Vagina (tissue), 2 donors: ENCODE results near the gene HMX1. TPM values are rescaled to one million over a fixed set of nuclear protein-coding genes. Genes with fewer than 3 reads are reported as not detected.

ENCODE experiments used
- DNase-seq, 2 donors: peaks; one replicate each; pipeline ENCODE4 v3.0.0-alpha.2; 2017; ENCODE audit errors: extremely low spot score in 2 of 2
- H3K27ac ChIP-seq: fragments of 200-600 bp; sonication (generic); one replicate; pipeline ENCODE4 v1.5.1; 2019
- H3K27me3 ChIP-seq: fragments of 200-600 bp; sonication (generic); one replicate; pipeline ENCODE4 v1.5.1; 2019
- H3K36me3 ChIP-seq, 2 donors: fragments of 200-600 bp; sonication (generic); one replicate each; pipeline ENCODE4 v1.5.1; 2017 to 2019
- H3K4me1 ChIP-seq: fragments of 200-600 bp; sonication (generic); one replicate; pipeline ENCODE4 v1.5.1; 2019
- H3K4me3 ChIP-seq, 2 donors: fragments of 200-600 bp; sonication (generic); 1 replicate in 1 of 2; 2 replicates in 1 of 2; pipeline ENCODE4 v1.5.1; 2016 to 2019
- H3K9me3 ChIP-seq: fragments of 200-600 bp; sonication (generic); one replicate; pipeline ENCODE4 v1.5.1; 2019
- POLR2A ChIP-seq, 2 donors: fragments of 450-650 bp; IDR thresholded peaks; one replicate each; pipeline ENCODE4 v1.6.1; 2017; ENCODE audit warnings: antibody characterized with exemption in 2 of 2, mild to moderate bottlenecking in 2 of 2, moderate library complexity in 2 of 2
- POLR2AphosphoS5 ChIP-seq, 2 donors: sonication (generic); formaldehyde crosslinking; IDR thresholded peaks; one replicate each; pipeline ENCODE4 v1.9.0; 2017; ENCODE audit warnings: antibody characterized with exemption in 2 of 2, mild to moderate bottlenecking in 2 of 2, low read depth in 1 of 2; ENCODE audit not compliant: insufficient read depth in 1 of 2
- intact Hi-C: fragments of 100-400 bp; cut with DNase I; formaldehyde crosslinking; loops from one replicate; pipeline ENCODE4 v1.15.1; 2023
- total RNA-seq: library from RNA; depleted of rRNA; stranded (reverse); fragments of >200 nt; gene quantifications from one replicate; pipeline ENCODE4 v1.2.3, GENCODE V29; 2016
- TF ChIP-seq, protein P1 (sequence below), 3 experiments: fragments of 450-650 bp in 2 of 3; fragments of 200-600 bp in 1 of 3; sonication (generic) in 1 of 3; IDR thresholded peaks; one replicate each; pipeline ENCODE4 v1.5.1; 2017 to 2019; ENCODE audit warnings: antibody characterized with exemption in 3 of 3, mild to moderate bottlenecking in 2 of 3, moderate library complexity in 2 of 3

Gene HMX1
- total RNA-seq, 1 donor from 2014 or later, result not detected

DNA sequence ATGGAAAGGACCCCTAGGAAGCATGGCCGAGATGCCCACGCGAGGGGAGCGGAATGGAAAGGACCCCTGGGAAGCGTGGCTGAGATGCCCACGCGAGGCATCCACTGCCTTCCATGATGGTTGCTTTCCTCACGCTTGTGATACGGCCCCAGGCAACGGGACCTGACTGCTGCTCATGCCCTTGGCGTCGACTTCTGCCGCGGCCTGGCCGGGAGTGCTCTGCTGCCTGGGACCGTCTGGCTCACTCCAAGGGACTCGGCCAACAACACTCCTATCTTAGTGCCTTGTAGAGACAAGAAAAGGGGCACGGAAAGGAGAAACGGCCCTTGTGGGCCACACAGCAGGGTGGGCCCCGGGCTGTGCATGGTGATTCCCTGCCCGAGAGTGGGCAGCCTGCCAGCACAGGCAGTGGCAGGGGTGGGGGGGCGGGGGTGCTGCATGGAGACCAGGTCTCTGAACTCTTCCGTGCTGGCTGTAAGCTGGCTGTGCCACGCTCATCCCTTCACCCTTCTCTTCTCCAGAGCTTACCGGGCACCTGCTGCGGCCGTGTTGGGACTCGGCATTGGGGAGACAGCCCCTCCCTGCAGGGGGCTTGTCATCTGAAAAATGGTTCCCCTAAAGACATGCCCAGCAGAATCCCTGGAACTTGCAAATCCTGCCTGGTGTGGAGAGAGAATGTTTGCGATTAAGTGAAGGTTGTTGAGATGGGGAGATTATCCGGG lies 38.6 kb upstream of the HMX1 start:
- H3K36me3 ChIP-seq, result no peaks in the 10 kb centered on the region
- peak in 1 of 2 donors; percentile 77 for DNase-seq
- no peak overlapping the region for H3K27ac ChIP-seq
- TF ChIP-seq, protein P1, sequence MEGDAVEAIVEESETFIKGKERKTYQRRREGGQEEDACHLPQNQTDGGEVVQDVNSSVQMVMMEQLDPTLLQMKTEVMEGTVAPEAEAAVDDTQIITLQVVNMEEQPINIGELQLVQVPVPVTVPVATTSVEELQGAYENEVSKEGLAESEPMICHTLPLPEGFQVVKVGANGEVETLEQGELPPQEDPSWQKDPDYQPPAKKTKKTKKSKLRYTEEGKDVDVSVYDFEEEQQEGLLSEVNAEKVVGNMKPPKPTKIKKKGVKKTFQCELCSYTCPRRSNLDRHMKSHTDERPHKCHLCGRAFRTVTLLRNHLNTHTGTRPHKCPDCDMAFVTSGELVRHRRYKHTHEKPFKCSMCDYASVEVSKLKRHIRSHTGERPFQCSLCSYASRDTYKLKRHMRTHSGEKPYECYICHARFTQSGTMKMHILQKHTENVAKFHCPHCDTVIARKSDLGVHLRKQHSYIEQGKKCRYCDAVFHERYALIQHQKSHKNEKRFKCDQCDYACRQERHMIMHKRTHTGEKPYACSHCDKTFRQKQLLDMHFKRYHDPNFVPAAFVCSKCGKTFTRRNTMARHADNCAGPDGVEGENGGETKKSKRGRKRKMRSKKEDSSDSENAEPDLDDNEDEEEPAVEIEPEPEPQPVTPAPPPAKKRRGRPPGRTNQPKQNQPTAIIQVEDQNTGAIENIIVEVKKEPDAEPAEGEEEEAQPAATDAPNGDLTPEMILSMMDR (IDR thresholded peaks at IDR 0.05), result no peak
- TF ChIP-seq POLR2A (IDR thresholded peaks at IDR 0.05) (no peak), POLR2AphosphoS5 (IDR thresholded peaks at IDR 0.05; ENCODE audit: insufficient read depth in 1 of 2, low read depth in 1 of 2) (no peak)
- H3K4me1 ChIP-seq, result no peaks in the 10 kb centered on the region
- no peaks in the 10 kb centered on the region for H3K9me3 ChIP-seq
- H3K4me3 ChIP-seq, result no peak overlapping the region
- intact Hi-C loops, result no loop called here
- no peaks in the 10 kb centered on the region for H3K27me3 ChIP-seq

DNA sequence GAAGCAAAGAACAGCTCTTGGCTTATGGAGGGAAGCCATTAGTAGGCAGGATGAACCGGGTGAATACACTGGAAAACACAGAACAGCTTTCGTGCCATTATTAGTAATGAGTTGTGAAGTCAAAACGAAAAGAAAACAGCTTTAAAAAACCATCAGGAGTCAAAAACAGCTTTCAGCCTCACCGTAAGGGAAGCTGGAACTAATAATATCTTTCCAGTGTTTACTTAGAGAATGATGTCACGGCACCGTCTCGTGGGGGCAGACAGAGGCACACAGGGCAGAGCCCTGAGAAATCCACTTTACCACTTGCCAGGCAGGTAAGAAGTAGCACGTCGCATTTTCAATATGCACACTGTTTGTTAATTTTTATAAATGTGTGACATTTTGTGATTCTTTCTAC lies 37.9 kb upstream of the HMX1 start:
- intact Hi-C loops, result no loop called here
- DNase-seq, result no peak
- H3K27me3 ChIP-seq, result no peaks in the 10 kb centered on the region

DNA sequence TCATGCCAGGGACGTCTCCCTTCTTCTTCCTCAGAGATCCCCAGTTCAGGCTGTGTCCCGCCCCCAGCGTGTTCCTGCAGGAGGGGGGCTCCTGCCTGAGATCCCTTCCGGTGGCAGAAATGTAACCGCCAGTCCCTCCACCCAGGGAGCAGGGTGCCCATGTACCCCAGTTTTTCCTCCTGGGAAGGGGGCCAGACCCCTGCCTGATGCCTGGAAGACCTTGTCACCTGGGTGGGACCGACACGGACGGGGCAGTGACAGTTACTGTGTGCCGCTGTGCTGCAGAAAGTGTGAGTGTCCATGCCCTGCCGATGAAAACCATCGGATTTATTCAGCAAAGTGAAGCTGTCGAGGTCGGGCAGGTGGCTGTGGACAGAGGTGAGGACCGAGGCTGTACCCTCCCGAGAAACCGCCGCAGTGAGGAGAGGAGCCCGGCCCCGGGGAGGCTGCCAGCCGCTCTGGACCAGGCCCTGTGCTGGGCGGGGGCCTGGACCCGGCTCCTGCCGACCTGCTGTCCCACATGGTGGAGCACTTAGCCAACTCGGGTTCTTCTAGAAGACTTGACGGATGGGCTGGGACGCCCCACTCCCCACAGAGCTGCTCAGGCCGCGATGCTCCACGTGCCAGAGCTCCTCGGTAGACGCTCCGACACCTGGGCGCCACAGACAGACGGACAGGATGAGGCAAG lies 36.7 kb upstream of the HMX1 start:
- intact Hi-C loops, result no loop called here
- no peak overlapping the region for H3K27ac ChIP-seq
- TF ChIP-seq POLR2AphosphoS5 (IDR thresholded peaks at IDR 0.05; ENCODE audit: insufficient read depth in 1 of 2, low read depth in 1 of 2), result no peak
- TF ChIP-seq, protein P1 (IDR thresholded peaks at IDR 0.05), result no peak
- no peaks in the 10 kb centered on the region for H3K9me3 ChIP-seq
- H3K4me1 ChIP-seq, result no peaks in the 10 kb centered on the region
- no peaks in the 10 kb centered on the region for H3K27me3 ChIP-seq
- peak; percentile 72 to 79 for DNase-seq
- no peak overlapping the region for H3K4me3 ChIP-seq
- H3K36me3 ChIP-seq, result no peaks in the 10 kb centered on the region

More for the DNA sequence above, 37.9 kb upstream of the HMX1 start:
- no peak overlapping the region for H3K27ac ChIP-seq
- TF ChIP-seq POLR2A (IDR thresholded peaks at IDR 0.05) (no peak), POLR2AphosphoS5 (IDR thresholded peaks at IDR 0.05; ENCODE audit: insufficient read depth in 1 of 2, low read depth in 1 of 2) (no peak)
- TF ChIP-seq, protein P1 (IDR thresholded peaks at IDR 0.05), result no peak
- H3K36me3 ChIP-seq, result no peaks in the 10 kb centered on the region
- H3K4me3 ChIP-seq, result no peak overlapping the region
- no peaks in the 10 kb centered on the region for H3K4me1 ChIP-seq
- no peaks in the 10 kb centered on the region for H3K9me3 ChIP-seq

DNA sequence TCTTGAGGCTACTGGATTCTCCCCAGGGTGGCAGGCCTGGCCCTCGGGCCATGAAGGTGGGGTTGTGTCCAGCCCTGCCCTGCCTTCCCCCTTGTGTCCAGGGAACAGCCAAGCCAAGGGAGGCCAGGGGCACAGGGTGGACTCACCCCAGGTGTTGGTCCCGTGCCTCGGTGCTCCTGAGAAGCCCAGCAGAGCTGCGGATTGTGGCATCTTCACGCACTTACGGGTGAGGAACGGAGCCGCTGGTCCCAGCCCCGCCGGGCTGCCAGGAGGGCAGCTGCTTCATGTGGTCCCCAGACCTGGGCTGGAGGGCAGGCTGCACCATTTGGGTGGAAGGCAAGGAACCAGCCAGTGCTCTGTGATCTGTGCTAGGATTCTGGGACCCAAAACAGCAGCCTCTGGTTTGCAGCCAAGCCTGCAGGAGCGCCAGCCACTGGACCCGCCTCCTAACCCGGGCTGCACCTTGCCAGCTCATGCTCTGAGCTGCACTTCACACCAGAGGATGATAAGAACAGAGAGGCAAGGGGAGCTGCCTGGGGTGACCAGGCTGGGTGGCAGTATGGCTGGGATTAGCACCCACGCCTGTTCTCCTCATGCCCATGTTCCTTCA lies 36.1 kb upstream of the HMX1 start:
- Histone ChIP-seq H3K4me3 (no peak overlapping the region), H3K4me1 (no peaks in the 10 kb centered on the region), H3K27me3 (no peaks in the 10 kb centered on the region), H3K36me3 (no peaks in the 10 kb centered on the region), H3K9me3 (no peaks in the 10 kb centered on the region), H3K27ac (no peak overlapping the region)
- intact Hi-C loops, result no loop called here
- TF ChIP-seq, protein P1 (IDR thresholded peaks at IDR 0.05), result no peak
- TF ChIP-seq POLR2A (IDR thresholded peaks at IDR 0.05) (no peak), POLR2AphosphoS5 (IDR thresholded peaks at IDR 0.05; ENCODE audit: insufficient read depth in 1 of 2, low read depth in 1 of 2) (no peak)
- DNase-seq, result no peak
